Lung (tissue), 12 donors: ENCODE data around the gene PGS1. TPM values are rescaled to one million over a fixed set of nuclear protein-coding genes. Genes with fewer than 3 reads are reported as not detected.

Experiments used
- ATAC-seq: fragments of 200-7000 bp; cut with Tn5 transposase; one replicate; pipeline ENCODE4 v1.9.1; 2020; ENCODE audit warnings: moderate number of reproducible peaks; ENCODE audit not compliant: insufficient read depth, low FRiP score
- DNase-seq, 3 donors: peaks; one replicate each; pipeline ENCODE4 v3.0.0-alpha.2; 2013 to 2017
- H3K27ac ChIP-seq, 2 donors: one replicate each; pipeline ENCODE4 v1.5.1; 2013; ENCODE audit warnings: mild to moderate bottlenecking in 2 of 2, moderate library complexity in 2 of 2, control low read depth in 1 of 2, inconsistent platforms in 1 of 2, low read depth in 1 of 2, low read length in 1 of 2
- H3K27me3 ChIP-seq, 3 donors: one replicate each; pipeline ENCODE4 v1.5.1; 2013; ENCODE audit warnings: low read length in 2 of 3; ENCODE audit not compliant: control insufficient read depth in 3 of 3, insufficient read depth in 3 of 3
- H3K36me3 ChIP-seq, 4 donors: one replicate each; pipeline ENCODE4 v1.5.1; 2013; ENCODE audit warnings: low read length in 4 of 4, mild to moderate bottlenecking in 1 of 4, moderate library complexity in 1 of 4; ENCODE audit not compliant: control insufficient read depth in 4 of 4, insufficient read depth in 4 of 4
- H3K4me1 ChIP-seq, 5 donors: one replicate each; pipeline ENCODE4 v1.5.1; 2013; ENCODE audit warnings: low read length in 5 of 5, mild to moderate bottlenecking in 2 of 5, moderate library complexity in 1 of 5; ENCODE audit not compliant: control insufficient read depth in 5 of 5, insufficient read depth in 5 of 5
- H3K4me3 ChIP-seq: one replicate; pipeline ENCODE4 v1.5.1; 2013; ENCODE audit warnings: mild to moderate bottlenecking, control low read depth, moderate library complexity
- H3K9ac ChIP-seq, 2 donors: one replicate each; pipeline ENCODE4 v1.5.1; 2013; ENCODE audit warnings: low read length in 2 of 2, control low read depth in 1 of 2; ENCODE audit not compliant: insufficient read depth in 1 of 2
- H3K9me3 ChIP-seq, 4 donors: one replicate each; pipeline ENCODE4 v1.5.1; 2013; ENCODE audit warnings: low read length in 3 of 4, mild to moderate bottlenecking in 1 of 4, moderate library complexity in 1 of 4; ENCODE audit not compliant: control insufficient read depth in 4 of 4, insufficient read depth in 3 of 4
- WGBS, 2 donors: extraction: QIAGEN DNeasy Blood & Tissue Kit; methylation state at CpG; one replicate each; pipeline ENCODE4 v1.1.7; 2013; 5-methylcytosine and 5-hydroxymethylcytosine counted together
- polyA plus RNA-seq, 2 donors: library from polyadenylated mRNA; stranded (reverse); fragments of 200-250 nt; gene quantifications; one replicate each; pipeline ENCODE4 v1.2.1, GENCODE V29; 2013
- total RNA-seq, 2 donors: library from RNA; depleted of rRNA in 1 of 2; stranded (reverse); fragments of >200 nt in 1 of 2; gene quantifications; one replicate each; pipeline ENCODE4 v1.2.1, GENCODE V29; 2014 to 2021
- TF ChIP-seq, protein P1 (sequence below): IDR thresholded peaks from 2 replicates; pipeline ENCODE4 v1.5.1; 2012; ENCODE audit warnings: mild to moderate bottlenecking; ENCODE audit errors: control extremely low read depth, extremely low read depth
- donor health status: control.
- donor health status: control.
- donor health status: Bipolar disorder and iron deficiency.
- donor health status: healthy.
- donor health status: DM: yes; HTN: yes; CAD: no.

The PGS1 gene
- total and polyA plus RNA-seq, 4 donors: 44.9 to 104 (median 94.3) TPM

DNA sequence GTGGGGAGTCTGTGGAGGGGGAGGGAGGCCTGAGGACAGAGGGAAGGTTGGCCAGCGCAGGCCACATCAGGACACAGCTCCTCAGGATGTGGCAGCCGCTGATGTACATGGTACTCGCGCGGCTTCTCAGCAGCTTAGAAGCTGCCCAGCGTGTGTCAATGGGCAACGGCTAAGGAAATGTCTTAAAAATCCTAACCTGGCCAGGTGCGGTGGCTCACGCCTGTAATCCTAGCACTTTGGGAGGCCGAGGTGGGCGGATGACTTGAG, 53.2 kb downstream of the PGS1 start:
- WGBS, 2 donors: 87 to 89% methylated on average over 11 of the region's 11 CpGs
- H3K36me3 ChIP-seq: peaks cover 0 to 29% (median 4%) of the 10 kb centered on the region in 4 donors
- H3K9me3 ChIP-seq: no peaks in the 10 kb centered on the region
- H3K4me1 ChIP-seq: peaks cover 0 to 12% (median 5%) of the 10 kb centered on the region in 5 donors
- no peak overlapping the region for H3K27ac ChIP-seq
- no peak overlapping the region for H3K4me3 ChIP-seq
- TF ChIP-seq, protein P1, sequence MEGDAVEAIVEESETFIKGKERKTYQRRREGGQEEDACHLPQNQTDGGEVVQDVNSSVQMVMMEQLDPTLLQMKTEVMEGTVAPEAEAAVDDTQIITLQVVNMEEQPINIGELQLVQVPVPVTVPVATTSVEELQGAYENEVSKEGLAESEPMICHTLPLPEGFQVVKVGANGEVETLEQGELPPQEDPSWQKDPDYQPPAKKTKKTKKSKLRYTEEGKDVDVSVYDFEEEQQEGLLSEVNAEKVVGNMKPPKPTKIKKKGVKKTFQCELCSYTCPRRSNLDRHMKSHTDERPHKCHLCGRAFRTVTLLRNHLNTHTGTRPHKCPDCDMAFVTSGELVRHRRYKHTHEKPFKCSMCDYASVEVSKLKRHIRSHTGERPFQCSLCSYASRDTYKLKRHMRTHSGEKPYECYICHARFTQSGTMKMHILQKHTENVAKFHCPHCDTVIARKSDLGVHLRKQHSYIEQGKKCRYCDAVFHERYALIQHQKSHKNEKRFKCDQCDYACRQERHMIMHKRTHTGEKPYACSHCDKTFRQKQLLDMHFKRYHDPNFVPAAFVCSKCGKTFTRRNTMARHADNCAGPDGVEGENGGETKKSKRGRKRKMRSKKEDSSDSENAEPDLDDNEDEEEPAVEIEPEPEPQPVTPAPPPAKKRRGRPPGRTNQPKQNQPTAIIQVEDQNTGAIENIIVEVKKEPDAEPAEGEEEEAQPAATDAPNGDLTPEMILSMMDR: no peak
- no peak for ATAC-seq
- no peaks in the 10 kb centered on the region for H3K27me3 ChIP-seq
- DNase-seq: no peak
- no peak overlapping the region for H3K9ac ChIP-seq

DNA sequence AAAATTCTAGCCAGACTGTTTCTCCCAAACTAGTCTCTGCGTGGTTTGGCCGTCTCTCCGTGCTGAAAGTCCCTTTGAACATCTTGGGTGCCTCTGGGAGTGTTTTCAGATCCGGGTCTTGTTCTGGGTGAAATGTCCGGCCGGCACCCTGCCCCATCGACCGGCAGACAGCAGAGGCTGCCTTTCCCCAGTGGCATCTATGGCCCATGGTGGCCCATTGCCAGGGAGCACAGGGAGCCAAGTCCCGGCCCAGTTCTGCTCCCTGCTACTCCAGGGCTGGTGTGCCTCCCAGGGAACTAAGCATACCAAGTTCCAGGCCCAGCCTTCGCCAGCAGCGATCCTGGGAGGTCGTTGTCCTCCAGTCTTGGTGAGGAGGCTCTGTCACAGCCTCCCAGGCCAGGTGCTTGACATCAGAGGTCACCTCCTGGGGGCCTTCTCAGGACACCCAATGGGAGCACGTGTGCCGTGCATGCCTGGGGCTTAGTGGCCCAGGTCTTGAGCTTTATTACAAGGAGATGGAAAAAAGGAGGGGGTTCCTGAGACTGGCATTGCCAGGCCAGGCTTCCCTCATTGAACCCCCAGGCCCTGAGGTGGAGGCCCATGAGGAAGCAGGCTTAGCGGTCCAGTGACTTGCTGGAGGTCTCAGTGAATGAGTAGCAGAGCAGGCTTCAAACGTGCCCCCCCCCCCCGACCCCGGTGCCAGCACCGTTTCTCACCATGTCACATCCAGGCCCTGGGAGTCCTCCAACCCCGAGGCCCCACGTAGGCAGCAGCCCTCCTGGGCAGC, 54.0 kb downstream of the PGS1 start:
- DNase-seq: no peak
- WGBS, 2 donors: 63 to 74% methylated on average over 21 of the region's 21 CpGs
- TF ChIP-seq, protein P1: no peak
- H3K27ac ChIP-seq: no peak overlapping the region
- H3K4me3 ChIP-seq: no peak overlapping the region
- H3K4me1 ChIP-seq: peaks cover 0 to 12% (median 5%) of the 10 kb centered on the region in 5 donors
- H3K27me3 ChIP-seq: peaks cover 0 to 3% (median 0%) of the 10 kb centered on the region in 3 donors
- H3K9ac ChIP-seq: no peak overlapping the region
- no peaks in the 10 kb centered on the region for H3K9me3 ChIP-seq
- ATAC-seq: no peak
- peaks cover 0 to 21% (median 1%) of the 10 kb centered on the region in 4 donors for H3K36me3 ChIP-seq

DNA sequence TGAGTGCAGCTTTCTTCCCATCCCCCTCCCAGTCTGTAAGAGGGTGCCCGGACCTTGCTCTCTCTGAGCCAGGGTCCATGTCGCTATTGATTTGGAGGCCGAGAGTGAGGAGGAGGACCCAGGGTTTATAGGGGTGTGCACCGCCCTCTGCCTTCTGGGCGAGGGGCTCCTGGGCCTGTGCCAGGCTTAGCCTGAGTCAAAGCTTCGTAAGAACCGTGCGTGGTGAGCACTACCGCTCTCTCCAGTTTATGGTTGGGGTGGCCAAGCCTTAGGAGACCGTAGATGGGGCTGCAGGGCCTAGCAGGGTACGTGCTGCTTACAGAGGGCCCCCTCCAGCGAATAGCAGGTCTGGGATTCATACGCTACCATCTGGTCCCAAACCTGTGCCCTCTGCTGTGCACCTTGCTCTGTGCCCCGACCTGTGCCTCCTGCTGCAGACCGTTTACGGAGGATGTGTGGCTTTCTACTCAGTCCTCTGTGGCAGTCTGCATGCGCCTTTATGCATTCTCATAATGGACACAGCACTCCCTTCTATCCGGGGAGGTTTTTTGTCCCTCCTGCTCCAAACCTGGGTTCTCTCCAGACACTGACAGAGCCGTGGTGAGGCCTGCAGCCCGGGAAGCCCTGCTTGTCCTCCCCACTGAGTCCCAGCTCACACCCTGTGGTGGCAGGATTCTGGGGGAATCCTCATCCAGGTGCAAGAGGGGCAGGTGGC, 54.7 kb downstream of the PGS1 start:
- ATAC-seq (no peak), DNase-seq (no peak)
- Histone ChIP-seq H3K9me3 (no peaks in the 10 kb centered on the region), H3K4me1 (peaks cover 0 to 11% (median 5%) of the 10 kb centered on the region in 5 donors), H3K9ac (no peak overlapping the region), H3K36me3 (peaks cover 0 to 17% (median 1%) of the 10 kb centered on the region in 4 donors), H3K27ac (no peak overlapping the region), H3K4me3 (no peak overlapping the region), H3K27me3 (peaks cover 0 to 3% (median 0%) of the 10 kb centered on the region in 3 donors)
- TF ChIP-seq, protein P1: no peak
- WGBS, 2 donors: 73 to 79% methylated on average over 20 of the region's 20 CpGs
